ENCODE measurements around the gene OGFOD2.
"Not testable (repeated sequence)": the region's sequence is repeated elsewhere in the genome, so short reads cannot be mapped to it uniquely, and the experiment has no call there.

OGFOD2 gene

DNA sequence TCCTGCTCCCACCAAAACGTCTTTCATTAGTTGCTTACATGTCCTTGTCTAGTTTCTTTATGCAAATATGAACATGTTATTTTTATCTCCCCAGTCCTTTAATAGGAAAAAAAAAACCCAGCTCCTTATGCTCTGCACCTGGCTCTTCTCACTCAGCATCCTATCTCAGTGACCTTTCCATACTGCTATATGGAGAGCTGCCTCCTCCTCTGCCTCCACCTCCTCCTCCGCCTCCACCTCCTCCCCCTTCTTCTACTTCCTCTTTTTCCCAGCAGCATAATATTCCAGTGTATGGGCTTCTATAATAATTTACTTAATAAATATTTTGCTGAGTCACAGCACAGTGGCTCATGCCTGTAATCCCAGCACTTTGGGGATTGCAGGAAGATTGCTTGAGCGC is 40.3 kb upstream of the OGFOD2 start:
- TF ChIP-seq ZFX (IDR thresholded peaks at IDR 0.05), result no peak
- TF ChIP-seq, protein P1, sequence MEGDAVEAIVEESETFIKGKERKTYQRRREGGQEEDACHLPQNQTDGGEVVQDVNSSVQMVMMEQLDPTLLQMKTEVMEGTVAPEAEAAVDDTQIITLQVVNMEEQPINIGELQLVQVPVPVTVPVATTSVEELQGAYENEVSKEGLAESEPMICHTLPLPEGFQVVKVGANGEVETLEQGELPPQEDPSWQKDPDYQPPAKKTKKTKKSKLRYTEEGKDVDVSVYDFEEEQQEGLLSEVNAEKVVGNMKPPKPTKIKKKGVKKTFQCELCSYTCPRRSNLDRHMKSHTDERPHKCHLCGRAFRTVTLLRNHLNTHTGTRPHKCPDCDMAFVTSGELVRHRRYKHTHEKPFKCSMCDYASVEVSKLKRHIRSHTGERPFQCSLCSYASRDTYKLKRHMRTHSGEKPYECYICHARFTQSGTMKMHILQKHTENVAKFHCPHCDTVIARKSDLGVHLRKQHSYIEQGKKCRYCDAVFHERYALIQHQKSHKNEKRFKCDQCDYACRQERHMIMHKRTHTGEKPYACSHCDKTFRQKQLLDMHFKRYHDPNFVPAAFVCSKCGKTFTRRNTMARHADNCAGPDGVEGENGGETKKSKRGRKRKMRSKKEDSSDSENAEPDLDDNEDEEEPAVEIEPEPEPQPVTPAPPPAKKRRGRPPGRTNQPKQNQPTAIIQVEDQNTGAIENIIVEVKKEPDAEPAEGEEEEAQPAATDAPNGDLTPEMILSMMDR (conservative IDR thresholded peaks at IDR 0.05), result no peak
- H3K27ac ChIP-seq, result no peak overlapping the region

GRCh38 chr12:122935318-122935717 is 39.7 kb upstream of the OGFOD2 start:
- no peak for TF ChIP-seq ZFX (IDR thresholded peaks at IDR 0.05)
- TF ChIP-seq, protein P1 (conservative IDR thresholded peaks at IDR 0.05), result no peak
- H3K27ac ChIP-seq, result no peak overlapping the region

GRCh38 chr12:122937622-122938091 is 37.4 kb upstream of the OGFOD2 start:
- no peak for TF ChIP-seq ZFX (IDR thresholded peaks at IDR 0.05)
- TF ChIP-seq, protein P1 (conservative IDR thresholded peaks at IDR 0.05), result no peak
- no peak overlapping the region for H3K27ac ChIP-seq

GRCh38 chr12:122939125-122939524 is 35.9 kb upstream of the OGFOD2 start:
- H3K27ac ChIP-seq, result no peak overlapping the region
- TF ChIP-seq, protein P1 (conservative IDR thresholded peaks at IDR 0.05), result no peak
- no peak for TF ChIP-seq ZFX (IDR thresholded peaks at IDR 0.05)

DNA sequence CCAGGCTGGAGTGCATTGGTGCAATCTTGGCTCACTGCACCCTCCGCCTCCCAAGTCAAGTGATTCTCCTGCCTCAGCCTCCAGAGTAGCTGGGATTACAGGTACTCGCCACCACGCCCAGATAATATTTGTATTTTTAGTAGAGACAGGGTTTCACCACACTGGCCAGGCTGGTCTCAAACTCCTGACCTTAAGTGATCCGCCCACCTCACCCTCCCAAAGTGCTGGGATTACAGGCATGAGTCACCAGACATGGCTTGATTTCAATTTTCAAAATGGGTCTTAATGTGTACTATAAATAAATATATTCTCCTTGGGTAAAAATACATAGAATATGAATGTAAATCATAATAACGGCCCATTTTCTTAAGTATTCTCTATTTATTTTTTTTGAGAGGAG is 33.7 kb upstream of the OGFOD2 start:
- H3K27ac ChIP-seq, result not testable (repeated sequence)

GRCh38 chr12:122942637-122943036 is 32.4 kb upstream of the OGFOD2 start:
- TF ChIP-seq, protein P1 (conservative IDR thresholded peaks at IDR 0.05), result no peak
- no peak for TF ChIP-seq ZFX (IDR thresholded peaks at IDR 0.05)
- H3K27ac ChIP-seq, result no peak overlapping the region

GRCh38 chr12:122943196-122943595 is 31.8 kb upstream of the OGFOD2 start:
- H3K27ac ChIP-seq, result no peak overlapping the region
- TF ChIP-seq, protein P1 (conservative IDR thresholded peaks at IDR 0.05), result no peak
- TF ChIP-seq ZFX (IDR thresholded peaks at IDR 0.05), result no peak
